A549 (cell line): ENCODE data around the gene KRTAP20-3. TPM values are rescaled to one million over a fixed set of nuclear protein-coding genes. Genes with fewer than 3 reads are reported as not detected.

ENCODE experiments used
- ATAC-seq, 2 experiments: fragments of 200-7000 bp in 1 of 2; fragments of >200 bp in 1 of 2; cut with Nextera tagmentation in 1 of 2; cut with Tn5 transposase in 1 of 2; 3 replicates each; pipeline versions ENCODE4 v1.8.0 to v1.9.1; 2018 to 2020; ENCODE audit warnings: mild to moderate bottlenecking in 1 of 2, moderate library complexity in 1 of 2
- CTCF ChIA-PET: fragments of 300-600 bp; sonication (Branson Sonifier 250); formaldehyde crosslinking; extraction: SDS; loops from one replicate; lab custom pipeline; 2021; ENCODE audit warnings: antibody characterized with exemption, inconsistent platforms; lab: Yijun Ruan, JAX
- POLR2A ChIA-PET: fragments of 350-600 bp; formaldehyde crosslinking; extraction: SDS; loops from one replicate; lab custom pipeline; 2021; ENCODE audit warnings: antibody characterized with exemption, inconsistent platforms; lab: Yijun Ruan, JAX
- DNase-seq, 2 experiments: peaks; one replicate each; pipeline versions ENCODE4 v3.0.0 to v3.0.0-alpha.2; 2011 to 2016; ENCODE audit warnings: low read depth in 1 of 2, low spot score in 1 of 2
- FAIRE-seq: peaks from 2 replicates; lab custom pipeline; 2011; peaks lifted over from hg19 to GRCh38; lab: Jason Lieb, UNC
- H3K27ac ChIP-seq, 2 experiments: fragments of >200 bp; sonication (Bioruptor Twin); formaldehyde crosslinking; 3 replicates each; pipeline ENCODE4 v1.5.1; 2016 to 2017
- H3K4me1 ChIP-seq: fragments of >200 bp; sonication (Bioruptor Twin); formaldehyde crosslinking; 3 replicates; pipeline ENCODE4 v1.6.1; 2016
- H3K4me2 ChIP-seq: fragments of >200 bp; sonication (Bioruptor Twin); formaldehyde crosslinking; 3 replicates; pipeline ENCODE4 v1.6.1; 2016
- H3K4me3 ChIP-seq: fragments of >200 bp; sonication (Bioruptor Twin); formaldehyde crosslinking; 3 replicates; pipeline ENCODE4 v1.5.1; 2016
- H3K9me3 ChIP-seq: fragments of >200 bp; sonication (Bioruptor Twin); formaldehyde crosslinking; 3 replicates; pipeline ENCODE4 v1.6.1; 2016
- BCL3 ChIP-seq: fragments of >200 bp; sonication (Bioruptor Twin); formaldehyde crosslinking; IDR thresholded peaks from 3 replicates; pipeline ENCODE4 v1.6.1; 2016
- BHLHE40 ChIP-seq: IDR thresholded peaks from 2 replicates; pipeline ENCODE4 v1.6.1; 2012; ENCODE audit warnings: low read depth, low read length, inconsistent platforms
- CBX2 ChIP-seq: fragments of 200-600 bp; sonication (generic); IDR thresholded peaks from 2 replicates; pipeline ENCODE4 v1.6.1; 2016; ENCODE audit warnings: low read depth, mild to moderate bottlenecking, borderline replicate concordance
- CHD4 ChIP-seq: fragments of 200-600 bp; sonication (generic); IDR thresholded peaks from 2 replicates; pipeline ENCODE4 v1.6.1; 2016; ENCODE audit warnings: antibody characterized with exemption, mild to moderate bottlenecking, borderline replicate concordance
- EP300 ChIP-seq, 2 experiments: fragments of >200 bp; sonication (Bioruptor Twin); formaldehyde crosslinking; IDR thresholded peaks; 2 replicates in 1 of 2; 3 replicates in 1 of 2; pipeline ENCODE4 v1.6.1; 2016 to 2017
- ESRRA ChIP-seq: fragments of 150-350 bp; IDR thresholded peaks from 2 replicates; pipeline ENCODE4 v1.6.1; 2014; ENCODE audit warnings: mild to moderate bottlenecking, low read length, borderline replicate concordance
- FOXS1 ChIP-seq: fragments of 250-450 bp; sonication (Bioruptor Pico); IDR thresholded peaks from 2 replicates; pipeline ENCODE4 v1.5.0; 2020; ENCODE audit warnings: mild to moderate bottlenecking, moderate library complexity
- HDAC2 ChIP-seq: fragments of 200-600 bp; sonication (generic); IDR thresholded peaks from 2 replicates; pipeline ENCODE4 v1.6.1; 2016
- HMGXB4 ChIP-seq: fragments of 250-450 bp; sonication (Bioruptor Pico); IDR thresholded peaks from 2 replicates; pipeline ENCODE4 v1.5.0; 2021; ENCODE audit warnings: mild to moderate bottlenecking, moderate library complexity, borderline replicate concordance
- HOXB13 ChIP-seq: fragments of 250-450 bp; sonication (Bioruptor Pico); IDR thresholded peaks from 2 replicates; pipeline ENCODE4 v1.5.0; 2020; ENCODE audit warnings: low read depth, mild to moderate bottlenecking, moderate library complexity
- HOXB5 ChIP-seq: fragments of 250-450 bp; sonication (Bioruptor Pico); IDR thresholded peaks from 2 replicates; pipeline ENCODE4 v1.5.0; 2020; ENCODE audit warnings: mild to moderate bottlenecking, moderate library complexity
- JUN ChIP-seq, 2 experiments: fragments of >200 bp; sonication (Bioruptor Twin); formaldehyde crosslinking; IDR thresholded peaks; 2 replicates in 1 of 2; 3 replicates in 1 of 2; pipeline ENCODE4 v1.6.1; 2016 to 2017
- KDM1A ChIP-seq: fragments of 200-600 bp; sonication (generic); IDR thresholded peaks from 2 replicates; pipeline ENCODE4 v1.6.1; 2016; ENCODE audit warnings: low read depth, mild to moderate bottlenecking
- MAFK ChIP-seq: fragments of 450-650 bp; IDR thresholded peaks from 2 replicates; pipeline ENCODE4 v1.6.1; 2014; ENCODE audit not compliant: partially characterized antibody
- MAZ ChIP-seq: fragments of 150-350 bp; IDR thresholded peaks from 2 replicates; pipeline ENCODE4 v1.6.1; 2014; ENCODE audit warnings: antibody characterized with exemption, low read depth, low read length, borderline replicate concordance
- NFE2L2 ChIP-seq: fragments of 150-350 bp; conservative IDR thresholded peaks from 2 replicates; pipeline ENCODE4 v1.6.1; 2014; ENCODE audit warnings: low read length
- PBX3 ChIP-seq: IDR thresholded peaks from 2 replicates; pipeline ENCODE4 v1.6.1; 2012
- POLR2A ChIP-seq: IDR thresholded peaks from 2 replicates; pipeline ENCODE4 v1.6.1; 2012; ENCODE audit warnings: mild to moderate bottlenecking, low read length
- POLR2AphosphoS2 ChIP-seq: conservative IDR thresholded peaks from 2 replicates; pipeline ENCODE4 v1.6.1; 2012; ENCODE audit warnings: low read length, improper control_type of control experiment, inconsistent platforms
- RAD21 ChIP-seq, 2 experiments: fragments of >200 bp in 1 of 2; sonication (Bioruptor Twin) in 1 of 2; formaldehyde crosslinking in 1 of 2; IDR thresholded peaks in 1 of 2; conservative IDR thresholded peaks in 1 of 2; 2 replicates in 1 of 2; 3 replicates in 1 of 2; pipeline ENCODE4 v1.6.1; 2012 to 2018; ENCODE audit warnings: inconsistent platforms in 1 of 2
- RARB ChIP-seq: fragments of 250-450 bp; sonication (Bioruptor Pico); IDR thresholded peaks from 2 replicates; pipeline ENCODE4 v1.8.0; 2021; ENCODE audit warnings: mild to moderate bottlenecking, moderate library complexity
- RCOR1 ChIP-seq: fragments of 150-350 bp; IDR thresholded peaks from 2 replicates; pipeline ENCODE4 v1.6.1; 2014; ENCODE audit warnings: antibody characterized with exemption, low read length, low read depth
- REST ChIP-seq: fragments of 200-600 bp; sonication (generic); IDR thresholded peaks from 2 replicates; pipeline ENCODE4 v1.6.1; 2016; ENCODE audit warnings: antibody characterized with exemption, mild to moderate bottlenecking, moderate library complexity
- RFX5 ChIP-seq: fragments of 450-650 bp; IDR thresholded peaks from 2 replicates; pipeline ENCODE4 v1.7.1; 2014; ENCODE audit warnings: antibody characterized with exemption, mild to moderate bottlenecking, moderate library complexity
- SMC3 ChIP-seq: fragments of >200 bp; sonication (Bioruptor Twin); formaldehyde crosslinking; IDR thresholded peaks from 3 replicates; pipeline ENCODE4 v1.6.1; 2018; ENCODE audit warnings: inconsistent platforms
- SREBF2 ChIP-seq: fragments of 450-650 bp; IDR thresholded peaks from 2 replicates; pipeline ENCODE4 v1.6.1; 2014; ENCODE audit warnings: mild to moderate bottlenecking, moderate library complexity
- ZC3H11A ChIP-seq: fragments of 450-650 bp; IDR thresholded peaks from 2 replicates; pipeline ENCODE4 v1.6.1; 2014; ENCODE audit warnings: antibody characterized with exemption, mild to moderate bottlenecking
- ZFP36 ChIP-seq: fragments of 450-650 bp; IDR thresholded peaks from 2 replicates; pipeline ENCODE4 v1.6.1; 2014; ENCODE audit warnings: borderline replicate concordance; ENCODE audit not compliant: partially characterized antibody
- ZNF302 ChIP-seq: fragments of 250-450 bp; sonication (Bioruptor Pico); IDR thresholded peaks from 2 replicates; pipeline ENCODE4 v1.9.0; 2021; ENCODE audit warnings: inconsistent platforms, mild to moderate bottlenecking, moderate library complexity
- ZSCAN20 ChIP-seq: fragments of 250-450 bp; sonication (Bioruptor Pico); IDR thresholded peaks from 2 replicates; pipeline ENCODE4 v1.8.0; 2022; ENCODE audit warnings: mild to moderate bottlenecking, moderate library complexity
- WGBS: methylation state at CpG from one replicate; pipeline ENCODE4 v1.1.6; 2017; ENCODE audit errors: missing lambda C conversion rate; 5-methylcytosine and 5-hydroxymethylcytosine counted together
- polyA plus RNA-seq, 4 experiments: library from polyadenylated mRNA; depleted of rRNA in 3 of 4; stranded (reverse); fragments of >200 nt; fragmentation: RNase III in 1 of 4; extraction: RNeasy Plus Mini Kit Qiagen cat#74134 plus additional on column Dnase treatment in 1 of 4; gene quantifications; 2 replicates in 3 of 4; 3 replicates in 1 of 4; pipeline ENCODE4 v1.2.3, GENCODE V29; 2011 to 2017

Gene KRTAP20-3
- polyA plus RNA-seq, 2 of the 4 experiments (the other 2 are of a cell fraction), result not detected

- Histone ChIP-seq H3K4me2 (no peak overlapping the region), H3K9me3 (no peaks in the 10 kb centered on the region), H3K4me1 (no peaks in the 10 kb centered on the region), H3K4me3 (no peak overlapping the region)
- TF ChIP-seq FOXS1 (CRISPR knock-in tag) (no peak), BCL3 (no peak), PBX3 (no peak), HOXB13 (CRISPR knock-in tag) (no peak), HDAC2 (no peak), POLR2AphosphoS2 (no peak), RFX5 (no peak), SREBF2 (no peak), ESRRA (no peak), ZFP36 (no peak), MAFK (no peak), RARB (CRISPR knock-in tag) (no peak), ZNF302 (CRISPR knock-in tag) (no peak), EP300 (IDR thresholded peaks at IDR 0.05) (no peak), HOXB5 (CRISPR knock-in tag) (no peak)
- TF ChIP-seq, all 56 proteins: peak for 0
- no peak overlapping the region for H3K27ac ChIP-seq
- DNase-seq (no peak), FAIRE-seq (no peak), ATAC-seq (no peak)
- WGBS, result 0% methylated on average over 3 of the region's 3 CpGs
- ChIA-PET CTCF (no interaction called here), POLR2A (no interaction called here)
Measured at GRCh38 chr21:30623362-30623761, 19.3 kb upstream of the KRTAP20-3 start.

GRCh38 chr21:30625449-30626165 lies 17.1 kb upstream of the KRTAP20-3 start:
- Histone ChIP-seq H3K9me3 (no peaks in the 10 kb centered on the region), H3K4me1 (no peaks in the 10 kb centered on the region), H3K27ac (no peak overlapping the region), H3K4me2 (no peak overlapping the region), H3K4me3 (no peak overlapping the region)
- ChIA-PET POLR2A (no interaction called here), CTCF (no interaction called here)
- DNase-seq (no peak), ATAC-seq (no peak), FAIRE-seq (no peak)
- 0% methylated on average over 2 of the region's 4 CpGs for WGBS
- TF ChIP-seq KDM1A (no peak), SREBF2 (no peak), ZC3H11A (no peak), POLR2A (no peak), HMGXB4 (no peak), JUN (IDR thresholded peaks at IDR 0.05) (no peak), SMC3 (no peak), CHD4 (no peak), NFE2L2 (no peak), CBX2 (no peak), RAD21 (conservative IDR thresholded peaks at IDR 0.05 in 1 of 2, IDR thresholded peaks at IDR 0.05 in 1 of 2) (no peak), RCOR1 (no peak), ZSCAN20 (CRISPR knock-in tag) (no peak), MAZ (no peak), REST (no peak), BHLHE40 (no peak)
